WERI-Rb-1 (cell line): ENCODE measurements around the gene MBD4.
"Not testable (repeated sequence)": the region's sequence is repeated elsewhere in the genome, so short reads cannot be mapped to it uniquely, and the experiment has no call there.

Source experiments
- DNase-seq: peaks from one replicate; pipeline ENCODE4 v3.0.0-alpha.2; 2020
- H3K27ac ChIP-seq: fragments of 250-450 bp; sonication (Bioruptor Pico); 2 replicates; pipeline ENCODE4 v1.5.1; 2020; ENCODE audit warnings: mild to moderate bottlenecking, moderate library complexity
- H3K27me3 ChIP-seq: fragments of 250-450 bp; sonication (Bioruptor Pico); 2 replicates; pipeline ENCODE4 v1.5.1; 2021; ENCODE audit warnings: mild to moderate bottlenecking, low read depth, moderate library complexity; ENCODE audit not compliant: insufficient read depth, severe bottlenecking
- H3K36me3 ChIP-seq: fragments of 250-450 bp; sonication (Bioruptor Pico); 2 replicates; pipeline ENCODE4 v1.5.1; 2020; ENCODE audit warnings: mild to moderate bottlenecking, moderate library complexity
- H3K4me3 ChIP-seq: 2 replicates; pipeline ENCODE4 v1.5.1; 2011; ENCODE audit warnings: low read depth, mild to moderate bottlenecking, control low read depth, low read length
- H3K9me3 ChIP-seq: fragments of 250-450 bp; sonication (Bioruptor Pico); 2 replicates; pipeline ENCODE4 v1.5.1; 2021; ENCODE audit warnings: mild to moderate bottlenecking, moderate library complexity; ENCODE audit not compliant: severe bottlenecking
- TF ChIP-seq, protein P1 (sequence below): IDR thresholded peaks from 2 replicates; pipeline ENCODE4 v1.5.1; 2011; ENCODE audit warnings: low read depth, mild to moderate bottlenecking, control low read depth, inconsistent platforms, low read length

MBD4 gene

DNA sequence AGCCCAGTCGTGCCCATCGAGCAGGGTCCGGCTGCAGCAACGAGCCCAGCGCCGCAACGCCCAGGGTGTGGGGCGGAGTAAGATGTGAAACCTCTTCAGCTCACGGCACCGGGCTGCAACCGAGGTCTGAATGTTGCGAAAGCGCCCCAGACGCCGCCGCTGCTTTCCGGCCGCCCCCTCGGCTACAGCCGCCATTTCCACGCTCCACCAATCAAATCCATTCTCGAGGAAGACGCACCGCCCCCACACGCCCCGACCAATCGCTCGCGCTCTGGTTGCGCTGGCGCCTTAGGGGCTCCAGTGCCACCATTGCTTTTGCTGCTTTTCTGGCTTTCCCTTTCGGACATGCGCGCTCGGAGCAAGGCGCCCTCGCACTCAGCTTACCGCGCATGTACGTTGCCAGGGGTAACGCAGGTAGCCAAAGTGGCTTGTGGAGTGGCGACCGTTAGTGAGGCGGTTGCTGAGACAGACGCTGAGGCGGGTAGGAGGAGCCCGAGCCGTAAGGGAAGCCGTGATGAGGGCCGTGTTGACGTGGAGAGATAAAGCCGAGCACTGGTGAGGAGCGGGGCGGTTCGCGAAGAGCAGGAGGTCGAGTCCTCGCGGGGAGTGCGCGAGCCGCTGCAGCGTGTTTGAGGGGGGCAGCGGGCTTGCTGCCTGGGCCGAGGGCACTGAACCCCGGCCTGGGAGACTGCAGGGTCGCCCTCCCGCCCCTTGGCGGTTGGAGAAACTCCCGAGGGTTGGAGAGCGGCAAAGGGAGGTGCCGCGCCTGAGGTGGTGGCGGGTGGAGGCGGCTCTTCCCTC, at the start of gene MBD4, which contains the start of gene IFT122:
Gene MBD4, minus strand, starts transcription at position 132 of the 801 bp plus-strand sequence. Its CDS starts 115 bp downstream, at position 17.
Gene IFT122, plus strand, starts transcription at position 408 of the 801 bp plus-strand sequence. Its CDS starts 107 bp downstream, at position 515.
- H3K27me3 ChIP-seq: no peaks in the 10 kb centered on the region
- H3K9me3 ChIP-seq: no peaks in the 10 kb centered on the region
- peak within 1 kb of the TSS; percentile 99 for H3K4me3 ChIP-seq
- DNase-seq: peak; percentile 99
- TF ChIP-seq, protein P1, sequence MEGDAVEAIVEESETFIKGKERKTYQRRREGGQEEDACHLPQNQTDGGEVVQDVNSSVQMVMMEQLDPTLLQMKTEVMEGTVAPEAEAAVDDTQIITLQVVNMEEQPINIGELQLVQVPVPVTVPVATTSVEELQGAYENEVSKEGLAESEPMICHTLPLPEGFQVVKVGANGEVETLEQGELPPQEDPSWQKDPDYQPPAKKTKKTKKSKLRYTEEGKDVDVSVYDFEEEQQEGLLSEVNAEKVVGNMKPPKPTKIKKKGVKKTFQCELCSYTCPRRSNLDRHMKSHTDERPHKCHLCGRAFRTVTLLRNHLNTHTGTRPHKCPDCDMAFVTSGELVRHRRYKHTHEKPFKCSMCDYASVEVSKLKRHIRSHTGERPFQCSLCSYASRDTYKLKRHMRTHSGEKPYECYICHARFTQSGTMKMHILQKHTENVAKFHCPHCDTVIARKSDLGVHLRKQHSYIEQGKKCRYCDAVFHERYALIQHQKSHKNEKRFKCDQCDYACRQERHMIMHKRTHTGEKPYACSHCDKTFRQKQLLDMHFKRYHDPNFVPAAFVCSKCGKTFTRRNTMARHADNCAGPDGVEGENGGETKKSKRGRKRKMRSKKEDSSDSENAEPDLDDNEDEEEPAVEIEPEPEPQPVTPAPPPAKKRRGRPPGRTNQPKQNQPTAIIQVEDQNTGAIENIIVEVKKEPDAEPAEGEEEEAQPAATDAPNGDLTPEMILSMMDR: no peak
- H3K36me3 ChIP-seq: peaks cover 32% of the 10 kb centered on the region
- H3K27ac ChIP-seq: peak within 1 kb of the TSS; percentile 96

DNA sequence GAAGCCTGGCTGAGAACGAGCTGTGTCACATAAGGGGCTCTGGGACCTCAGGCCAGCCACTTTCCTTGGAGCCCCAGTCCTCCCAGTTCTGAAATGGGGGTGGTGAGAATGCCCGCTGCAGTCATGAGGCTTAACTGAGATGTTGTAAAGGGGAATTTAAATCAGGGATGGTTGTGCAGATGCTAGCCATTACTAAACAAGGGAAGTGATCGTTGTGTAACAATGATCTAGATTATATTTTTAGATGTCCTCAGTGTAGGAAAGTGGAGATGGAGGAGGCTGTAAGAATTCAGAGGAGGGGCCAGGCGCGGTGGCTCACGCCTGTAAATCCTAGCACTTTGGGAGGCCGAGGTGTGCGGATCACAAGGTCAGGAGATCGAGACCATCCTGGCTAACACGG, 49.5 kb upstream of the MBD4 start:
- DNase-seq, H3K27me3 ChIP-seq, H3K27ac ChIP-seq, H3K9me3 ChIP-seq, H3K4me3 ChIP-seq: not testable (repeated sequence)
- peaks cover 19% of the 10 kb centered on the region for H3K36me3 ChIP-seq

DNA sequence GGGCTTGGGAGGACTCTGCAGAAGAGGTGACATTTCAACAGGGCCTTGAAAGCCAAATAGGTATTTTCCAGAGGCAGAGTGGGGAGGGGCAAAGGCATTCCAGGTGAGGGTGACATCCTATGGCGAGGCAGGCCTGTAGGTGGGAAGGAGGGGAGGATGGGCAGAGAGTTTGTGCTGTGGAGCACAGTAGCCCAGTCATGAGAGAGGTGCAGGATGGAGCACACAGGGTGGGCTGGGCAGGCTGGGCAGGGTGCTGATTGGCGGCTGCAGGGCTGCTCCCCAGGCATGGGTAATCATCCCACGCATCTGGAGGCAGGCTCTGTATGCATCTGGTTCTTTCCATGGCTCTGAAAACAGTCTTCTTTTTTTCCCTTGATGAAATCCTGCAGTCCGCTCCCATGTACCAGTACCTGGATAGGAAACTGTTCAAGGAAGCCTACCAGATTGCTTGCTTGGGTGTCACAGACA, 48.2 kb upstream of the MBD4 start:
- H3K36me3 ChIP-seq: peaks cover 18% of the 10 kb centered on the region
- H3K4me3 ChIP-seq, H3K27ac ChIP-seq, DNase-seq, H3K27me3 ChIP-seq, H3K9me3 ChIP-seq: not testable (repeated sequence)

DNA sequence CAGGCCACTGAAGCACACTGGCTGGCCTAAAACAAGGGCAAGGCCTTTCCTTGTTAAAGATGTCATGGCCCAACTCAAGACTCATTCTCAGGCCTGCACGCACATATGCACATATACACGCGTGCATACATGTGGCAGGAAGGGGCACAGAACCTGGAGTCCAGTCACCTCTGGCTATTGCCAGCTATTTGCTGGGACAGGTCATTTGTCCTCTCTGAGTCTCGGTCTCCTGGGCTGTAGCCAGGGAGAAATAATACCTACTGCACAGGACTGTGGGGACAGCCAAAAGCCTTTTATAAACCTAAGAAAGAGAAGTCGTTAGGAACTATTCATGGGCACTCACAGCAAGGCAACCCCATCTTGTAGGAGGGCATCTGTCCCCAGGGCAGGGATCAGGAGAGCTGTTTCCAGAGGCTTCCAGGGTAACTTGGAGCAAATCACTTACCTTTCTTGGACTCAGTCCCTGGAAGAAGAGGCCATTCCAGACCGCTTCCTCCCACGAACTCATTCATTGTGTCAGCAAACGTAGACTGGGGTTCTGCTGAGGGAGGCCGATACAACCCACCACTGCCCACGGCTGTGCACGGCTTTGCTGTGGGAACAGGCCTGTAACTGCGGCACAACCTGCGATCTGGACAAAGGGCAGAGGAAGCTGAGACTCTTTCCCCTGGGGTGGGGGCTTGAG, 47.6 kb upstream of the MBD4 start:
- no peaks in the 10 kb centered on the region for H3K27me3 ChIP-seq
- peaks cover 19% of the 10 kb centered on the region for H3K36me3 ChIP-seq
- no peak overlapping the region for H3K4me3 ChIP-seq
- no peak overlapping the region for H3K27ac ChIP-seq
- TF ChIP-seq, protein P1: no peak
- no peaks in the 10 kb centered on the region for H3K9me3 ChIP-seq
- DNase-seq: no peak

DNA sequence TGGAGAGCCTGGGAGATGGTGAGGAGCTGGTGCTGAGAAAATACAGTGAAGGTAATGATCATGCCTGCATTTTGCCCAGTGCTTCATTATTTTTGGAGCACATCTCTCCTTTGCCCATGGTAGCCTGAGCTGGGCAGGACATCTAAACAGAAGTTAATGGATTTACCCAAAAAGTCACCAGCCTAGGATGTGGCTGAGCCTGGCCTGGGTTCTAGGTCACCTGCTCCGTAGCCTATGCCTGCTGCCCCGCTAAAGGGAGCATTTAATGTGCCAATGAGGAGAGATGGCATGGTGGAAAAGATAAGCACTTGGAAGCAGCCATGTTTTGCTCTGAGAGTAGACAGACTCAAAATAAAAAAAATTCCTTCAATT, 46.9 kb upstream of the MBD4 start:
- Histone ChIP-seq H3K9me3 (no peaks in the 10 kb centered on the region), H3K27ac (no peak overlapping the region), H3K36me3 (peaks cover 16% of the 10 kb centered on the region), H3K27me3 (no peaks in the 10 kb centered on the region), H3K4me3 (no peak overlapping the region)
- TF ChIP-seq, protein P1: no peak
- DNase-seq: no peak

DNA sequence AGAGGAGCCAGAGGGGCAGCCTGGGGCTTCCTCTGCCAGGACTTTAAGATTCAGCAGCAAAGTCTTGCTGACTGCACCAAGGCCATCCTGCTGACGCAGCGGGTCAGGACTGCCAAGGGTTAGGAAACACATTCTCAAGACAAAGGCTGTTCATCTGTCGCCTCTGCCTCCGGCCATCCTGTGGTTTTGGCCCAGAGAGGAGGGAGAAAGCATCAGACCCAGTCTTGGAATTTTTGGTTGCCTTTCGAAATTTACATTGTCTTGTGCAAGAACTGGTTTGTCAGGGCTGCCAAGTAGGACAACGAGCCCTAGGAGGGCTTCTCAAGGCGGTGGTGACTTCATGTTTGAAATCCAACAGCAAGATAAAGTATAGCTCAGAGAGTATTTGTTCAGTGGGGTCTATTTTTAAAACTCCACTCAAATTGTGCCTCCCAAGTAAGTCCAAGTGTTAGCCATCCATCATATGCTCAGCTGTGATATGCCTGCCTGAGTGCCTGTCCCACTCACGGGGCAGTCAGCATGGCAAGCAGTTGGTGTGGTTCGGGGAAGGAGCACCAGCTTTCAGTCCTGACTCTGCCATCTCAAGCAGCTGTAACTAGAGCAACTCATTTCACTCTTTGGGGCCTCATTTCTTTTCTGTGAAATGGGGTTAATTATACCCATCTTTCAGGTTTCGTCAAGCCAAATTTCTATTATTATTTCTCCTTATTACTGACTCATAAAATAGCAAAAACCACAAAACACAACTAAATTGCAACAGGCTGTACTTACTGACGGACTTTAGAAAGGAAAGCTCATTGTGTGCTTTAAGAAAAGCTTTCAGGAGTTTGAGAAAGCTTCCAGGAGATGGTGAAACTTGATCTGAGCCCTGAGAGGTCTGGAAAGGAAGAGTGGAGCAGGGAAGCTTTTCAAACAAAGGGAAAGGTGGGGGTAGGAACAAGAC, 46.2 kb upstream of the MBD4 start:
- H3K9me3 ChIP-seq: no peaks in the 10 kb centered on the region
- H3K27me3 ChIP-seq: no peaks in the 10 kb centered on the region
- H3K4me3 ChIP-seq: no peak overlapping the region
- peaks cover 15% of the 10 kb centered on the region for H3K36me3 ChIP-seq
- DNase-seq: no peak
- TF ChIP-seq, protein P1: no peak
- no peak overlapping the region for H3K27ac ChIP-seq

DNA sequence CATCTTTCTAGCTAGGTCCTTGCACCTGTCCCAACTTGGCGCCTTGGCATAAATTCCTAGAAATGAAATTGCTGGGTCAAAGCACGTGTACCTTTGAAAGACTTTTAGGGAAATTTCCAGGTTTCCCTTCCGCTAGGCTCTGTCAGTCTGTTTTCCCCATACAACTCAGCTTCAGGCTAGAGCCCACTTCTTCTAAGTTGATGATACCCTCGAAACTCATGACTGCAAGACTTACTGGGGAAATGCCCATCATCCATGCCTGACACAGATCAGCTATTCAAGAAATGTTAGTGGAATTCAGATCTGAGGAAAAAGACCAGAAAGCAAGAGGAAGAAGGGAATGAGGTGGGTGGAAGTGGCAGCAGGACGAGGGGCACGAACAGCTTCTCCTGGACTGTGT, 45.4 kb upstream of the MBD4 start:
- not testable (repeated sequence) for H3K27ac ChIP-seq, H3K27me3 ChIP-seq, DNase-seq, H3K4me3 ChIP-seq, H3K9me3 ChIP-seq
- peaks cover 21% of the 10 kb centered on the region for H3K36me3 ChIP-seq
